Esophagus squamous epithelium (tissue), 5 donors: ENCODE measurements around the gene FCSK. TPM values are rescaled to one million over a fixed set of nuclear protein-coding genes. Genes with fewer than 3 reads are reported as not detected.
"Not testable (repeated sequence)": the region's sequence is repeated elsewhere in the genome, so short reads cannot be mapped to it uniquely, and the experiment has no call there.

Experiments
- DNase-seq: peaks from one replicate; lab custom pipeline; 2025; lab: John Stamatoyannopoulos, UW
- H3K27ac ChIP-seq, 4 donors: fragments of 200-600 bp; sonication (generic); one replicate each; pipeline ENCODE4 v1.5.1; 2016 to 2019; ENCODE audit warnings: mild to moderate bottlenecking in 1 of 4
- H3K27me3 ChIP-seq, 4 donors: fragments of 200-600 bp; sonication (generic); 1 replicate in 3 of 4; 2 replicates in 1 of 4; pipeline versions ENCODE4 v1.5.1 to v1.6.0; 2017 to 2021; ENCODE audit warnings: antibody characterized with exemption in 1 of 4
- H3K36me3 ChIP-seq, 3 donors: fragments of 200-600 bp; sonication (generic); one replicate each; pipeline ENCODE4 v1.5.1; 2016 to 2019
- H3K4me1 ChIP-seq, 3 donors: fragments of 200-600 bp; sonication (generic); one replicate each; pipeline ENCODE4 v1.5.1; 2017 to 2019
- H3K4me3 ChIP-seq, 4 donors: fragments of 200-600 bp; sonication (generic); 1 replicate in 3 of 4; 2 replicates in 1 of 4; pipeline ENCODE4 v1.5.1; 2016 to 2019; ENCODE audit warnings: mild to moderate bottlenecking in 2 of 4, moderate library complexity in 1 of 4
- H3K9me3 ChIP-seq, 3 donors: fragments of 200-600 bp; sonication (generic); one replicate each; pipeline ENCODE4 v1.5.1; 2016 to 2019
- POLR2A ChIP-seq, 4 donors: fragments of 450-650 bp; IDR thresholded peaks; one replicate each; pipeline ENCODE4 v1.6.1; 2017; ENCODE audit warnings: antibody characterized with exemption in 4 of 4, mild to moderate bottlenecking in 4 of 4, moderate library complexity in 3 of 4
- WGBS, 2 donors: methylation state at CpG; one replicate each; pipeline ENCODE4 v1.1.5; 2018; 5-methylcytosine and 5-hydroxymethylcytosine counted together
- intact Hi-C: fragments of 100-400 bp; cut with DNase I; formaldehyde crosslinking; loops from one replicate; pipeline ENCODE4 v1.15.0; 2022
- total RNA-seq, 4 donors: library from RNA; depleted of rRNA; stranded (reverse); fragments of >200 nt; gene quantifications; one replicate each; pipeline ENCODE4 v1.1.0, GENCODE V29; 2016
- TF ChIP-seq, protein P1 (sequence below), 6 experiments: fragments of 450-650 bp in 4 of 6; fragments of 200-600 bp in 2 of 6; sonication (generic) in 2 of 6; IDR thresholded peaks; one replicate each; pipeline ENCODE4 v1.5.1; 2016 to 2019; ENCODE audit warnings: antibody characterized with exemption in 6 of 6, mild to moderate bottlenecking in 4 of 6, moderate library complexity in 4 of 6
- donor health status: DM: yes; HTN: yes; CAD: no.

FCSK gene
- total RNA-seq, 4 donors from 2014 or later: 10.2 to 13.0 (median 11.0) TPM

GRCh38 chr16:70451004-70451340 lies 3.4 kb upstream of the FCSK start:
- WGBS, 2 donors: 67 to 79% methylated on average over 4 to 6 of the region's 25 CpGs
- DNase-seq, H3K27ac ChIP-seq, H3K9me3 ChIP-seq, H3K36me3 ChIP-seq, H3K27me3 ChIP-seq: not testable (repeated sequence)
- Histone ChIP-seq H3K4me1 (peaks cover 7 to 20% (median 14%) of the 10 kb centered on the region in 3 donors), H3K4me3 (peak overlapping the region in 2 of 4 donors; percentile 20 to 22)
- intact Hi-C loops: loop anchor here (10.0 kb wide), 1 partner anchor 76 kb away; no protein-coding TSS in a partner anchor

DNA sequence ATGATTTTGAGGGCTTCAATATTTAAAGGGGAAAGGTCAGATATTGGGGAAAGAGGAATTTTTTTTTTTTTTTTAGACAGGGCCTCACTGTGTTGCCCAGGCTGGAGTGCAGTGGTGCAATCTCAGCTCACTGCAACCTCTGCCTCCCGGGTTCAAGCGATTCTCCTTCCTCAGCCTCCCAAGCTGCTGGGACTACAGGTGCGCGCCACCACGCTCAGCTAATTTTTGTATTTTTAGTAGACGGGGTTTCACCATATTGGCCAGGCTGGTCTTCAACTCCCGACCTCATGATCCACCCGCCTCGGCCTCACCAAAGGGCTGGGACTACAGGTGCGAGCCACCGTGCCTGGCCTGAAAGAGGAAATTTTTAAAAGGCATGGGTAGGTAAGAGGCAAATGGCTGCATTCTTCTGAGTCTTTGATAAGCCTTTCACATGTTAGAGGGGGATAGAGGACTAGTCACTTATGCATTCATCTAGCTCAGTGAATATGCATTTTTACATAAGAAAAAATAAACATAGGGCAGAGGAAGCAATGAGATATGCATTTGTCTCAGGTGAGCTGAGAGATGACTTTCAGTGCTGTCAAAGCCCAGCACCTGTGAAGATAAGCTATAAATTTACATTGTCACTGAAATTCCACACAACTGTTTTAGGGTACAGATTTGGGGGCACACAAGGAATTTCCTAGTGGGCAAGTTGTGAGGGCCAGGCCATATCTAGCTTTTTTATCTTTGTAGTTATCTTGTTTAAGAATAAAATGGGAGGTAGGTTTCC lies 1.1 kb upstream of the FCSK start:
- Histone ChIP-seq H3K36me3 (no peaks in the 10 kb centered on the region), H3K4me3 (peak overlapping the region; percentile 75 to 98 (median 92)), H3K9me3 (no peaks in the 10 kb centered on the region), H3K27ac (peak overlapping the region in 3 of 4 donors; percentile 96 to 98 (median 97)), H3K27me3 (peaks cover 0 to 7% (median 0%) of the 10 kb centered on the region in 4 donors), H3K4me1 (peaks cover 7 to 22% (median 15%) of the 10 kb centered on the region in 3 donors)
- TF ChIP-seq POLR2A (IDR thresholded peaks at IDR 0.05): no peak
- TF ChIP-seq, protein P1, sequence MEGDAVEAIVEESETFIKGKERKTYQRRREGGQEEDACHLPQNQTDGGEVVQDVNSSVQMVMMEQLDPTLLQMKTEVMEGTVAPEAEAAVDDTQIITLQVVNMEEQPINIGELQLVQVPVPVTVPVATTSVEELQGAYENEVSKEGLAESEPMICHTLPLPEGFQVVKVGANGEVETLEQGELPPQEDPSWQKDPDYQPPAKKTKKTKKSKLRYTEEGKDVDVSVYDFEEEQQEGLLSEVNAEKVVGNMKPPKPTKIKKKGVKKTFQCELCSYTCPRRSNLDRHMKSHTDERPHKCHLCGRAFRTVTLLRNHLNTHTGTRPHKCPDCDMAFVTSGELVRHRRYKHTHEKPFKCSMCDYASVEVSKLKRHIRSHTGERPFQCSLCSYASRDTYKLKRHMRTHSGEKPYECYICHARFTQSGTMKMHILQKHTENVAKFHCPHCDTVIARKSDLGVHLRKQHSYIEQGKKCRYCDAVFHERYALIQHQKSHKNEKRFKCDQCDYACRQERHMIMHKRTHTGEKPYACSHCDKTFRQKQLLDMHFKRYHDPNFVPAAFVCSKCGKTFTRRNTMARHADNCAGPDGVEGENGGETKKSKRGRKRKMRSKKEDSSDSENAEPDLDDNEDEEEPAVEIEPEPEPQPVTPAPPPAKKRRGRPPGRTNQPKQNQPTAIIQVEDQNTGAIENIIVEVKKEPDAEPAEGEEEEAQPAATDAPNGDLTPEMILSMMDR (IDR thresholded peaks at IDR 0.05): no peak
- intact Hi-C loops: loop anchor here (10.0 kb wide), 1 partner anchor 79 kb away; no protein-coding TSS in a partner anchor
- no peak for DNase-seq
- 93 to 98% methylated on average over 10 to 11 of the region's 11 CpGs for WGBS, 2 donors

DNA sequence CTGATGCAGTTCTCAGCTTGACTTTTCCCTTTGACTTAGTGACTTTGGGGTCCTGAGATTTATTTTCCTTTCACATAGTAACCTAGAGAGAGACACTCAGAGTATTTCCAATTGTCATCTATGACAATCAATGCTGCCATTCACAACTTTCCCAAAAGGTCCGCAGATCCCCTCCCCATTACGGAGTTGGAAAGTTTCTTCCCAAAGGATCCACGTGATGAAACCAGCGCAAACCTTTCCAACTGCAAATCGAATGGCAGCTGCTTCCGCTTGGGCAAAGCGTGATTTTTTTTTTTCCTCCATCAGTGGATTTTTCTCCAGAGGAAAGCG lies 538 bp upstream of the FCSK start:
- H3K27ac ChIP-seq: peak overlapping the region in 3 of 4 donors; percentile 96 to 98 (median 97)

DNA sequence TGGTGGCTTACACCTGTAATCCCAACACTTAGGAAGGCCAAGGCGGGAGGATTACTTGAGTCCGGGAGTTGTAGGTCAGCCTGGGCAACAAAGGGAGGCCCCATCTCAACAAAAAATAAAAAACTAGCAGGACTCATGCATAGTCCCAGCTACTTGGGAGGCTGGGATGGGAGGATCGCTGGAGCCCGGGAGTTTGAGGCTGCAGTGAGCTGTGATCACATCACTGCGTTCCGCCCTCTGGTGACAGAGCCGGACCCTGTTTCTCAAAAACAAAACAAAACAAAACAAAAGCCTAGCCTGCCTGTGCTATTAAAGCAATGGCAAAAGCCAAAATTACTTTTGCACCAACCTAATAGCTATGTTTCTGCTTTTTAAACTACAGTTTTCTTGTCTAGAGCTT lies 1.5 kb downstream of the FCSK start:
- Histone ChIP-seq H3K4me1 (peaks cover 7 to 23% (median 15%) of the 10 kb centered on the region in 3 donors), H3K9me3 (no peaks in the 10 kb centered on the region), H3K27me3 (peaks cover 0 to 2% (median 0%) of the 10 kb centered on the region in 4 donors), H3K4me3 (no peak overlapping the region), H3K27ac (no peak overlapping the region), H3K36me3 (no peaks in the 10 kb centered on the region)
- intact Hi-C loops: loop anchor here (10.0 kb wide), 1 partner anchor 81 kb away; no protein-coding TSS in a partner anchor
- DNase-seq: no peak
- TF ChIP-seq POLR2A (IDR thresholded peaks at IDR 0.05): no peak
- 87% methylated on average over 7 of the region's 7 CpGs for WGBS, 2 donors

More for the DNA sequence above, 538 bp upstream of the FCSK start:
- H3K9me3 ChIP-seq: no peaks in the 10 kb centered on the region
- no peak for DNase-seq
- H3K27me3 ChIP-seq: peaks cover 0 to 7% (median 0%) of the 10 kb centered on the region in 4 donors
- WGBS, 2 donors: 0% methylated on average over 7 to 8 of the region's 8 CpGs
- intact Hi-C loops: loop anchor here (10.0 kb wide), 1 partner anchor 79 kb away; no protein-coding TSS in a partner anchor
- peaks cover 7 to 22% (median 15%) of the 10 kb centered on the region in 3 donors for H3K4me1 ChIP-seq
- H3K36me3 ChIP-seq: no peaks in the 10 kb centered on the region
- TF ChIP-seq, protein P1 (IDR thresholded peaks at IDR 0.05): no peak
- no peak for TF ChIP-seq POLR2A (IDR thresholded peaks at IDR 0.05)
- peak overlapping the region; percentile 75 to 98 (median 92) for H3K4me3 ChIP-seq

GRCh38 chr16:70457446-70458166 lies 3.2 kb downstream of the FCSK start:
- 88 to 95% methylated on average over 5 of the region's 5 CpGs for WGBS, 2 donors
- intact Hi-C loops: loop anchor here (10.0 kb wide), 1 partner anchor 83 kb away; no protein-coding TSS in a partner anchor
- Histone ChIP-seq H3K27me3 (no peaks in the 10 kb centered on the region), H3K36me3 (no peaks in the 10 kb centered on the region), H3K4me1 (peaks cover 7 to 31% (median 15%) of the 10 kb centered on the region in 3 donors), H3K27ac (no peak overlapping the region), H3K4me3 (no peak overlapping the region), H3K9me3 (no peaks in the 10 kb centered on the region)
- no peak for TF ChIP-seq POLR2A (IDR thresholded peaks at IDR 0.05)
- TF ChIP-seq, protein P1 (IDR thresholded peaks at IDR 0.05): no peak
- DNase-seq: no peak
